Uterus (tissue), 4 donors: ENCODE data around the gene NEK9. TPM values are rescaled to one million over a fixed set of nuclear protein-coding genes. Genes with fewer than 3 reads are reported as not detected.
"Not testable (repeated sequence)": the region's sequence is repeated elsewhere in the genome, so short reads cannot be mapped to it uniquely, and the experiment has no call there.

Source experiments
- DNase-seq, 2 donors: peaks; one replicate each; pipeline ENCODE4 v3.0.0-alpha.2; 2019 to 2020
- H3K27ac ChIP-seq, 2 donors: fragments of 200-600 bp; sonication (generic); 1 replicate in 1 of 2; 2 replicates in 1 of 2; pipeline ENCODE4 v1.5.1; 2016 to 2018
- H3K27me3 ChIP-seq, 2 donors: fragments of 200-600 bp; sonication (generic); one replicate each; pipeline ENCODE4 v1.5.1; 2018 to 2019; ENCODE audit warnings: control low read depth in 1 of 2
- H3K36me3 ChIP-seq, 2 donors: fragments of 200-600 bp; sonication (generic); one replicate each; pipeline ENCODE4 v1.5.1; 2019; ENCODE audit warnings: control low read depth in 1 of 2
- H3K4me1 ChIP-seq, 2 donors: fragments of 200-600 bp; sonication (generic); one replicate each; pipeline ENCODE4 v1.5.1; 2018 to 2019; ENCODE audit warnings: control low read depth in 1 of 2
- H3K4me3 ChIP-seq, 2 donors: fragments of 200-600 bp; sonication (generic); 1 replicate in 1 of 2; 2 replicates in 1 of 2; pipeline ENCODE4 v1.5.1; 2018 to 2019; ENCODE audit warnings: mild to moderate bottlenecking in 1 of 2
- H3K9me3 ChIP-seq, 2 donors: fragments of 200-600 bp; sonication (generic); one replicate each; pipeline ENCODE4 v1.5.1; 2019; ENCODE audit warnings: control low read depth in 1 of 2
- CTCF ChIP-seq, 4 experiments: fragments of 200-600 bp in 2 of 4; fragments of 450-650 bp in 2 of 4; sonication (generic) in 2 of 4; IDR thresholded peaks; one replicate each; pipeline ENCODE4 v1.5.1; 2016 to 2019; ENCODE audit warnings: antibody characterized with exemption in 4 of 4, mild to moderate bottlenecking in 2 of 4, moderate library complexity in 1 of 4
- POLR2A ChIP-seq, 2 donors: fragments of 450-650 bp; IDR thresholded peaks; one replicate each; pipeline ENCODE4 v1.6.1; 2016; ENCODE audit warnings: antibody characterized with exemption in 2 of 2, mild to moderate bottlenecking in 1 of 2, moderate library complexity in 1 of 2
- intact Hi-C: fragments of 100-400 bp; cut with DNase I; formaldehyde crosslinking; loops from one replicate; pipeline ENCODE4 v1.15.1; 2023; ENCODE audit warnings: low total_unique reads
- total RNA-seq, 4 donors: library from RNA; depleted of rRNA in 3 of 4; stranded (reverse); fragments of >200 nt in 3 of 4; gene quantifications; one replicate each; pipeline versions ENCODE4 v1.1.0 to v1.2.4, GENCODE V29; 2014 to 2023
- donor health status: DM: yes; HTN: yes; CAD: no.

The NEK9 gene
- total RNA-seq, 4 donors from 2014 or later: 51.2 to 115 (median 71.4) TPM

GRCh38 chr14:75069811-75070145, 57.1 kb downstream of the NEK9 start:
- Histone ChIP-seq H3K4me1 (no peaks in the 10 kb centered on the region), H3K27ac (peak overlapping the region; percentile 86)

GRCh38 chr14:75069121-75069810, 57.6 kb downstream of the NEK9 start, which contains the start of gene ZC2HC1C:
ZC2HC1C (plus strand) TSS chr14:75069641; CDS start chr14:75070574, 933 bp downstream.
- TF ChIP-seq POLR2A (IDR thresholded peaks at IDR 0.05) (peak; percentile 26 to 62), CTCF (IDR thresholded peaks at IDR 0.05) (peak in 1 of 4 experiments; percentile 22)
- Histone ChIP-seq H3K36me3 (no peaks in the 10 kb centered on the region), H3K9me3 (no peaks in the 10 kb centered on the region), H3K27ac (peak within 1 kb of the TSS; percentile 86), H3K27me3 (no peaks in the 10 kb centered on the region), H3K4me3 (peak within 1 kb of the TSS; percentile 40 to 49), H3K4me1 (no peaks in the 10 kb centered on the region)
- DNase-seq: peak; percentile 95 to 98
- intact Hi-C loops: no loop called here

More at GRCh38 chr14:75069811-75070145, 57.1 kb downstream of the NEK9 start:
- DNase-seq: no peak
- H3K4me3 ChIP-seq: peak overlapping the region; percentile 40 to 49
- TF ChIP-seq POLR2A (IDR thresholded peaks at IDR 0.05): no peak
- TF ChIP-seq CTCF (IDR thresholded peaks at IDR 0.05): no peak
- H3K27me3 ChIP-seq: no peaks in the 10 kb centered on the region
- no peaks in the 10 kb centered on the region for H3K9me3 ChIP-seq
- intact Hi-C loops: no loop called here
- H3K36me3 ChIP-seq: no peaks in the 10 kb centered on the region

GRCh38 chr14:75068294-75069120, 58.3 kb downstream of the NEK9 start:
- Histone ChIP-seq H3K27ac (peak overlapping the region; percentile 86), H3K9me3 (no peaks in the 10 kb centered on the region), H3K4me1 (no peaks in the 10 kb centered on the region), H3K36me3 (no peaks in the 10 kb centered on the region), H3K27me3 (no peaks in the 10 kb centered on the region), H3K4me3 (peak overlapping the region; percentile 40 to 49)
- TF ChIP-seq CTCF (IDR thresholded peaks at IDR 0.05): no peak
- TF ChIP-seq POLR2A (IDR thresholded peaks at IDR 0.05): no peak
- intact Hi-C loops: no loop called here
- DNase-seq: no peak

GRCh38 chr14:75067765-75068164, 59.1 kb downstream of the NEK9 start:
- H3K27ac ChIP-seq: peak overlapping the region; percentile 86
- H3K27me3 ChIP-seq, H3K4me3 ChIP-seq, H3K36me3 ChIP-seq, intact Hi-C loops, H3K9me3 ChIP-seq, DNase-seq, H3K4me1 ChIP-seq: not testable (repeated sequence)

GRCh38 chr14:75067212-75067611, 59.6 kb downstream of the NEK9 start:
- H3K27ac ChIP-seq: no peak overlapping the region
- intact Hi-C loops: no loop called here
- peaks cover 0 to 4% of the 10 kb centered on the region in 2 donors for H3K4me1 ChIP-seq
- no peak for TF ChIP-seq POLR2A (IDR thresholded peaks at IDR 0.05)
- no peak for TF ChIP-seq CTCF (IDR thresholded peaks at IDR 0.05)
- no peaks in the 10 kb centered on the region for H3K27me3 ChIP-seq
- H3K36me3 ChIP-seq: no peaks in the 10 kb centered on the region
- no peak for DNase-seq
- no peak overlapping the region for H3K4me3 ChIP-seq
- H3K9me3 ChIP-seq: no peaks in the 10 kb centered on the region
